HG03066 (cell line): Measurements from ENCODE around the gene SENP8.
"Not testable (repeated sequence)": the region's sequence is repeated elsewhere in the genome, so short reads cannot be mapped to it uniquely, and the experiment has no call there.

Experiments
- ATAC-seq: cut with Tn5 transposase; IDR thresholded peaks from one replicate; pipeline ENCODE4 v1.9.1; 2021; ENCODE audit warnings: low read depth; ENCODE audit not compliant: unreplicated experiment

SENP8 gene

DNA sequence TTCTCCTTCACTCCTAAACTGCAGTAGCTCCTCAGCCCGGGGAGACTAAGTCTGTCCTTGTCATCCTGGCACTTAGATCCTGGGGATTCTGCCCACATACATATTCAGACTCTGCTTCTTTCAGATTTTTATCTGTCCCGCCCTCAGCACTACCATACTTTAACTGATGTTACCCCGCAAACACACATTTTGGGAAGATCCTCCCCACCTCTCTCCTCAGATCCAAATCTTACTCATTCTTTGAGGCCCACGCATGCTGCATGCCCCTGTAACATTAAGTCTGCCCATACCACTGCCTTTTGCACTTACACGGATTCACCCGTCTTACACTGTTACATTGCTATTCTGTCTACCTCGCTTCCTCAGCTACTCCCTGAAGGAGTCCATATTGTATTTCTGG is 36.1 kb downstream of the SENP8 start:
- no peak for ATAC-seq

DNA sequence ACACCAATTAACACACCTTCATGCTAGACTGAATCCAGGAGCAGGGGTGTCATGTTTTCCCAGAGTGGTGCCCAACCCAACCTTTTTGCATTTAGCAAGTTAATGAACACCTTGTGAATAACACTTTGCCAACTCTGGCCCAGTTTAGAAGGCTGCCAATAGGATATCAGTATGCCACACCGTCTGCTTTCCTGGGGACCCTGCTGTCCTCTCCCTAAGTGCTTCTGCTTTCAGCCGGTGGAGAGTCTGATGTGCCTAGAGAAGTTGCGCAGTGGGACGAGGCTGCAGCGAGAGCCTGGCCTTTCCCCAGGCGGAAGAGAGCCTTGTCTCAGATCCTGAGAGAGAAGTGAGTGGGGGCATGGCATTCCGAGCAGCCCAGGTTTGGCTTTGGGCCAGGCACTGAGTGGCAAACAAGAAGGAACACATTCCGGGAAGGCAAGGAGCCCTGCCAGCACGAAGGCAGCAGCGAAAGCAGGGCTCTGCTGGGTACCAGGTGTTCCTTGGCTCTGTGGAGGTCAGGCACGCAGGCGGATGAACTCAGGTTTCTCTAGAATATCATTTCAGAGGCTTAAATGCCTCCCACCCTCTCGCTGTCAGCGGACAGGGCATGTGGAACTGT is 36.9 kb downstream of the SENP8 start:
- ATAC-seq, result no peak

DNA sequence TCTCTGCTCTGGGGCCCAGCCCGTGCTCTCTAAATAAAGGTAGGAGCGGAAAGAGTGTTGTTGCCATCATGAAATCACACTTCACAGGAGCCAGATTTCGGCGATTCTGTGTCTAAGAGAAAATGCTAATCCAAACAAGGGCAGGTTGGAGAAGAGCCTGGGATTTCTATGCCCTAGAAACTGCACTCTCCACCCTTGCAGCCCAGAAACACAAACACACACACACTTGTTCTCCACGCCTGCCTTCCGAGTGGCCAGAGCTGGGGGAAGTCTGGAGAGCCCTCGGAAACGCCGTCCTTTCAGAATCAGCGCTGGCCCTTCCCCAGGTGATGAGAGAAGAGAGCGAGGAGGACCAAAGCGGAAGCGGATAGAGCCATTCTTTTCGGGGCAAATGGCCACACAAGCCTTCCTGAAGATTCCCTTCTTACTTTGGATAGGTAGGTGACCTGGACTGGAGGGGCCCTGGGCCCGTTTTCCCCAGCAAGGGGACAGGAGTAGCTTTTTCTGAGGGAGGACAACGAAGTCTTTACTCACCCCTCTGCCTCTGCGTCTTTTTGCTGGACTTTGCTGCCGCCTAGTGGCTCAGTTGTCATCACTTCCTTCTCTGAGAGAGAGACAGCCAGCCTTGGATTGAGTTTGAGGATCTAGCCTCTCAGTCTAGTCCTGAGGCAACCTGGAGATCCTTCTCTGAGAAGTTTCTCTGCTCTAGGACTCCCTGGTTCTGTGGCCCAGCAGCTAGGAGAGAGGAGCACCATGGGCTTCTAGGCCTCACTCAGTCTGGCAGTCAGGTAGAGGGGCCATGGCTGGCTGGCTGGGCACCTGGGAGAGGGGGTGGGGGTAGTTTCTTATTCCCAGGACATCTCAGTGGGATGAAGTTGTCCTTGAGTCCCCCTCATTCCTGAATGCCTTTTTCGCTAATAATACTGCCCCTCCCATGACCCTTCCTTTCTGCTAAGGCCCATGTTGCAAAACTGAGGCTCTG is 37.7 kb downstream of the SENP8 start:
- no peak for ATAC-seq

DNA sequence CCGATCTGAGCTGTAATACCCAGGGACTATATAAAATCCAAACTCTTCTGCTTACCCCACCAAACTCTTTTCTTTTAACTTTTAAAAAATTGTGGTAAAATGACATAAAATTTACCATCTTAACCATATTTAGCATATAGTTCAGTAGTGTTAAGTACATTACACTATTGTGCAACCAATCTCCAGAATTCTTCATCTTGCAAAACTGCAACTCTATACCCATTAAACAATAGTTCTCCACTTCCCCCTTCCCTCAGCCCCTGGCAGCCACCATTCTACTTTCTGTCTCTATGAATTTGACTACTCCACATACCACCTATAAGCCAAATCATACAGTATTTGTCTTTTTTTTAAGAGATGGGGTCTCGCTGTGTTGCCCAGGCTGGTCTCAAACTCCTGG is 38.7 kb downstream of the SENP8 start:
- no peak for ATAC-seq

DNA sequence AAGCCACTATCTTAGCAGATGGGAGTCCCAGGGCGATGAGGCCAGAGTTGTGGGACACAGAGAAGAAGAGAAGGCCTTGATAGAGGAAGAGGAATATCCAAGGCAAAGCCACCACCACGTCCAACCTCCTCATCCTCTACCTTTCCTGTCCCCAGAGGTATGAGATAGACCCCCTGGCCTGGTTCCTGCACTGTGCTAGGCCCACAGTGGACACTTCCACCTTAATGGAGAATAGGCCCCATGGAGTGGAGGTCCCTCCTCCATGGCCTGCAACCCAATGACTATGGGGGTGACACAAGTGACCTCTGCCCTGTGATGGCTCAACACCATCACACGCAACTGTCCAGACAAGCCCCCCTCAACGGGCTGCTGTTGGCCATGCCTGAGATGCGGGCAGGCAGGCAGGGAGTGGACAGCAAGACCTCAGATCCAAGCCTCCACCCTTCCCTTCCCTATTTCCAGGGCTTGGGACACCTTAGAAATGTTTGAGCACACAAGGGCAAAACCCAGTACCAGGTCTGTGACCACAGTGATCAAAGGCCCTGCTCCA is 42.6 kb downstream of the SENP8 start:
- no peak for ATAC-seq

DNA sequence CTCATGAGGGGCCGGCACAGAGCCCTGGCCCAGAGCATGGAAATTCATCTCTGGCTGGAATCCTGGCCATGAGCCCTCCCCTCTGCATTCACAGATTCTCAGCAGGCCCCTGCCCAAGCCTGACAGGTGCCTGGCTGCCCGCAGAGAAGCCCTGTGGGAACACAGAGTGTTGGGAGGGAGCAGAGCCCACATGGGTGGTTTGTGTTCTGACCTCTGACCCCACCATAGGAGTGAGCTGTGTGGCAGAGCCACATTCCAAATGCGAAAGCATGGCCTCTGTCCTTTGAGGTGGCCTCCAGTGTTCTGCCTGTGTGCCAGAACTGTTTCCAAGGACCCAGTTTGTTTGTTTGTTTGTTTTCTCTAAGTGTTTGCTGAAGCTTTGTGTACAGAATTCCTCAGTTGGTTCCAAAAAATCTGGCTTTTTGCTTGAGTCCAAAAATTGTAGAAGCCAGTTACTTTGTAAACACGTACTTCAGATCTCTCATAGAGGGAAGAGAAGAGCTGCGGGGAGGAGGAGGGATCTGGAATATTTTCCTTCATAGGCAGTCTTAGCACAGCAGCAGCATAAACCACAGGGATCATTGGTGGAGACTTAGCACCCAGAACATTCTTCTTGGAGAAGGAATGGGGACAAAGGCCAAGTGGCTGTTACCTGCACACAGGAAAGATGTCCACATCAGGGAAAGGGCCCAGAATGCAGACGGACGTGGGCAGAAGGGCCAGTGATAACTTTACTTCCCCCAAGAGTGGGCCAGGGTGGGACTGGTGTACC is 43.3 kb downstream of the SENP8 start:
- no peak for ATAC-seq

DNA sequence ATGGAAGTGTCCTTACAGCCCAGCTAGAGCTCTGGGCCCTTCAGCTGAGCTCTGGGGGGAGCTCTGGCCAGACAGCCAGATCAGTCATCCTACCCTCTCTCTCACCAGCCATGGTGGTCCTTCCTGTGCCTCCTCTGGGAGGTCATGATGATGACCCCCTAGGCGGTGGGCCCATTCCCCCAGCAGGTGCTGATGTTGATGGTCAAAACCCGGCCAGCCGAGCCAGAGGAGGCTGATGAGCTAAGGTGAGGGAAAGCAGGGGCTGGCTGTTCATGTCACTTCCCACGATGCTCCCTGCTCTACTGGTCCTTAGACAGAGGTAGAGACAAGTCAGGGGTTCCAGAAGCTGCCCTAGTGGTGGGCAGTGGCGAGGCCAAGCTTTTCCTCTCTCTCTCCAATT is 44.4 kb downstream of the SENP8 start:
- ATAC-seq, result no peak

DNA sequence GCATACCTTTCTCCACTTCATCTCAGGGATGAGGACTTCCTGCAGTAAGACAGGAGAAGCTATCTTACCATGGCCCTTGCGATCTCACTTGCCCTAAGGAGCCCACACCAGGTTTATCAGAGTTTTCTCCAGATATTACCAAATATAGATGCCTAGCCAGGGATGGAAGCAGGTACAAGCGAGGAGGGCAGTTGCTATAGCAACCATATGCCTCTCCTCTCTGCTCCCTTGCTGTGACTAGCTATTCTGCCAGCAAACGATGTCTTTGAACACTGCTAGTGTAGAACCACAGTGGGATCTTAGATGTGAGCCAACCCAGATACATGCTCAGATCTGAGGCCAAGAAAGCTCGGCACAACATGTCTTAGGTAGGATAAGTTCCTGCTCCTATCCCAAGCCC is 45.5 kb downstream of the SENP8 start:
- ATAC-seq, result no peak

DNA sequence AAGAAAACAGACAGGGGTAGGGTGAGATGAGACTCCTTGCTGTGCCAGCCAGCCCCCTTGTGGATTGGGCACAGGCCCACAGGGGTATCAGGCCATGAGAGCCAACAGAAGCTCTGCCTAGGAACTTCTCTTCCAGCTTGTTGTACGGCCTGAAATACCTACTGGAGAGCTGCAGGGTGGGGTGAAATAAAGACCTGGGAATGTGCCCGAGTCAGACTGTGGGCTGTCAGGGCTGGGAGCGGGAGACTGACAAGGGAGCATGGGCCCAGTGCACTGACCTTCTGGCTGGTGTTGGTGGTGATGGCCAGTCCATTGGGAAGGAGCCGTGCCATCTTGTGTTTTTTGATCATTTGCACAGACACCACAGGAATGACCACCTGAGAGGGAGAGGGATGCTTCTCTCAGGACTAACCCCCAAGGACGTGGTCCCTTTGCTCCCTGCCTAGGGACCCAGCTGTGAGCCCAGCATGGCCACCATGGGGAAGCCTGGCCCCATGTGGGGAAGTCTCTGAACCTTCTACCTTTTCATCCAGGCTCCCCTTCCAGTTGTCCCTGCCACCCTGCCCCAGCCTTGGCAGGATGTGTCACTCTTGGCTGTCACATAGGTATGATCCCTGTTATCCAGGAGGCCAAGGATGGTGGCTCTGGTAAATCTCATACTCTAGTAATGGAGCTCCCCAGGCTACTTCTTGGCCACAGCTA is 48.7 kb downstream of the SENP8 start:
- no peak for ATAC-seq

DNA sequence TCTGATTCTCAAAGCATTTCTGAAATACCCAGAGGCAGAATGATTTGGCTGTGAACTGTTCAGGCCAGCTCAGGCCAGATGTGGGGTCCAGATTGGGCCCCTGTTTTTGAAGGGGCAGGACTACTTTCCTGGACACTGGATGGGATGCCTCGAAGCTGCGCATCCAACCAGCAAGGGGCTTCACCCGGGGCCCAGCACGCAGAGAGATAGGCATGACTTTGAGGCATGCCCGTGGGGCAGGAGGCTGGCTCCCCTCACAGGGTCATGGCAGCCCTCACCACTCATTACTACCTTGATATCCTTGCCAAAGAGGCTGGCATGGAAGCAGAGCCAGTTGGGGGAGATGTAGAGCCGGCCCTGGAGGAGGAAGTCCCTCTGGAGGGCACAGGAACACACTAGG is 49.2 kb downstream of the SENP8 start:
- ATAC-seq, result no peak

DNA sequence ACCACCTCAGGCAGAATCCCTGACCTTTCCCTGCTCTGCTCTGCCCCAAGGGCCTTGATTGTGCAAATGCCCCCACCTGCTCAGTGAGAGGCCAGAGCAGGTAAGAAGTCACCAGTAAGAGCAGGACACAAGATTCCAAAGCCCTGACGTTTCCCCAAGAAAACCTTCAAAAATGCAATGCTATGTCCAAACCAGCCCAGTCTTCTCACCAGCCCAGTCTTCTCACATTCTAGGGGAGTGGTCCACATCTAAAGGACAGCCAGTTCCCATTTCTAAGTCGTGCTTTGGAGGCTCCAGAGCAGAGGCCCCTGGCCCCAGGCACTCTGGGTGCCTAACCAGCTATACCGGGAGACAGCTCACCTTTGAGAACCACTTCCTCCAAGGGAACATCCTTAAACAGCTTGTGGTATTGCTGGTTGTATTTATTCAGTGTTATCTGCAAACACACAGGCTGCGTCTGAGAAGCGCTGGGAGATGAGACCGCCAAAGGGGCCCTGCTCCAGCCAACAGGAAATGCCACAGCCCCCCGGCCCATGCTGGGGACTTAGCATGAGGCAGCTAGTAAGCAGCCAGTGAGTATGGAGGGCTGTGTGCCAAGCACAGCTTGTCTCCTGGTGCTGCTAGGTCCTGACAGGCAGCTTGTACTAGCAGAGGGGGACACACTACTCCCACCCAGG is 50.1 kb downstream of the SENP8 start:
- no peak for ATAC-seq

DNA sequence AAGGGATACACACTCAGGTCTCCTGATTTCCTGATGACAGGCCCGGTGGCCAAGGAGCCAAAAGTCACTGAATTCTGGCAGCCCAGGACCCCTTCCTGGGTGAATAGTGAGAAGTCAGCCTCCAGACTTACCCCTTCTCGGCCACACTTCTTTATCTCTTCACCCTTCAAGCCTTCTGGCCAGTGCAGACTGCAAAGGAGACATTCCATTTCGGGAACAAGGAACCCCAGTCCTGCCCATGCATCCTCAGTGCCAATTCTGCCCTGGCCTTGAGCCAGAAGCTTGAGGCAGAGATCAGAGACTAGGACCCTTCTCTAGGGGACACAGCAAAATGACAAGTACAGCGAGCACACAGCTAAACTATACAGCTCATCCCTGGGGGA is 50.6 kb downstream of the SENP8 start:
- no peak for ATAC-seq

DNA sequence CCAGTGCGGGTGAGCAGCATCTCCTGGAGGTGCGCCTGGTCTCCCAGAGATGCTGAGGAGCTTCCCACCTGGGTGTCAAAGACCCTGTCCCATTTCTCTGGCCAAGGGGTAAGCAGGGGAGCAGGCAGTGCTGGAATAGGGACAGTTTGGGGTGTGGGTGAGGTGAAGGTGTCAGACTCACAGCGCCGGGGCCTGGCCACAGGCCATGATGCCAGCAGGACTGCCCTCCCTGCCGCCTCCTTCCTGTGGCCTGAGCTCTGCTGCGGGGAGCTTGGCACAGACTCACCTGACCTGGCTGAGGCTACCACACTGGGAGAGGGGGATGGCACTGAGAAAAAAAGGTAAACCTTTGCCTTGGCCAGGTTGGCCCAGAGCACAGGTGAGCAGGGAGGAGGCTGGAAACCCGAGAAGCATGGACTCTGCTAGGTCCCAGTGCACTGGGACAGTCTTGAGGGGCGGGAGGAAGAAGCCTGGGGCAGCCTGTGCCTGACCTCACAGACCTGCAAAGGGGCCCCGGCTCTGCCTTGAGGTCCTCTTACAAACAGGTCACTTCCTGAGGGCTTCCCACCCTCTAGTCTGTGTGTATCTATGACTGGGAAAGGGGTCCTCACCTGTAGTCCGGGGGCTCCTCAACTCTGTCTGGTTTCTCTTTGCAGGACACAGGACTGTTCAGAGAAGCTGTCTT is 51.2 kb downstream of the SENP8 start:
- no peak for ATAC-seq

DNA sequence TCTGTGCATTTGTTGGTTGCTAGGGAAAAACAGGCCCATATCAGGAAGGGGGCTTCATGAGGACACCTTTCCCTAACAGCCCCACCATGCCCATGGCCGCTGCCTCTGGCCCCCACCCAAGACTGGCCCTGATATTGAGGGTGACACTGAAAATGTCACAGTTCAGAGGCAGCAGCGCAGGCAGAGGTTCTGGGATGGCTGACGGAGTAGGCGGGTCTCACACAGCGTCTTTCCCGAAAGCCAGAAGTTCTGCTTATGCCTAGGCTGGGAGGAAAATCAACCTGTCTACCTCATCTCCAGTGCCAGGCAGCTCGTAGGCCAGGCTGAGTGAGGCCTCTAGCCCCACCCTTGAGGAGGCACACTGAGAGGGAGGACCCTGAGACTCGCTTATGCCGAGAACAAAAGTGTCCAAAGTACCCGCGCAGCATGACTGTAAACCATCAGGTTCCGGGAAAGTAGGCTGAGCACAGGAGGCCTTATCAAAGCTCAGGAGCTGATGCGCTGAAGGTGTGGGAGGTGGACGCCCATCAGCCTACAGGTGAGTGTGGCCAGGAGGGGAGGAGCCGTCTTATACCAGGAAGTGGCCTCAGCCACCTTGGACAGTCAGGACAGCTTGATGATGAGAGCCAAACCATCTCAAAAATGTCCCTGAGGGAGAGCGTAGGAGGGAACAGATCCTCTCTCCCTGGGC is 51.9 kb downstream of the SENP8 start:
- ATAC-seq, result no peak

DNA sequence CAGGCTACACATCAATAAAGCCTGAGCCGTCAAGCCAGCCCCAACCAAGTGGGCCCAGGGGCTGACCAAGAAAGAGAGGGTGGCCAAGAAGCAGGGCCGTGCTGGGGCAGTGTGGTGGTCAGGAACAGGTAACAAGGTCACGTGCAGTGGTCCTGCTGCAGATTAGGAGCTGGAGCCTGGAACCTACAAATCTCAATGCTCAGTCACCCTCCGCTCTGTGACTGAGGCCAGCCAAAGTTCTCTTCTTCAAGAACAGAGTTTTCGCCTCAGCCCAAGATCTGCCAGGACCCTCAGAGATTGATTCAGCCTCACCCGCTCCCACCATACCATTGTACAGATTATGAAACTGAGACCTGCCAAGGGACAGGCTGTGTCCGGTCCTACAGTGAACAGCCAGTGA is 52.5 kb downstream of the SENP8 start:
- ATAC-seq, result no peak

DNA sequence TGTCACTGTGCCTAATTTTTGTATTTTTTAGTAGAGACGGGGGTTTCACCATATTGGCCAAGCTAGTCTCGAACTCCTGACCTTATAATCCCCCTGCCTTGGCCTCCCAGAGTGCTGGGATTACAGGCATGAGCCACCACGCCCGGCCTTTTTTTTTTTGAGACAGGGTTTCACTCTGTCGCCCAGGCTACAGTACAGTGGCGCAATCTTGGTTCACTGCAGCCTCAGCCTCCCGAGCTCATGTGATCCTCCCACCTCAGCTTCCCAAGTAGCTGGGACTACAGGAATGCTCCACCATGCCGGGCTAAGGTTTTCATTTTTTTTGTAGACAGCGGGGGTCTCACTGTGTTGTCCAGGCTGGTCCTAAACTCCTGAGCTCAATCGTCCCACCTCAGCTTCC is 53.8 kb downstream of the SENP8 start:
- not testable (repeated sequence) for ATAC-seq

DNA sequence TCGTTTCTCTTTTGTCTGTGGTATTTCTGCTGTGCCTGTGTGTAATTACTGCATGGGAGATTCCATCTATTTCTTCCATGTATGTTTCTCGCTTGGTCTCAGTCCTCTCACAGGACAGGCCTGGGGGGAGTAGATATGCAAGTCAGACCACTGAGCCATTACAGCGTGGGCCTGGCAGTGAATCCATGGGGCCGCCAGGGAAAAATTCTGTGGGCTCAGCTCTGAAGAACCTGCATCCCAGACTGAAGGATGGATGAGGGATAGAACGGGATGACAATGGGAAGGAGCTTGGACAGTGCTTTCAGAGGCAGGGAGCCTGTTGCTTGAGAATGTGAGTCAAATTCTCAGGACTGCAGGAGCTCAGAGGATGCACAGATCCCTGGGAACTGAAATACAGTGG is 54.6 kb downstream of the SENP8 start:
- ATAC-seq, result no peak

DNA sequence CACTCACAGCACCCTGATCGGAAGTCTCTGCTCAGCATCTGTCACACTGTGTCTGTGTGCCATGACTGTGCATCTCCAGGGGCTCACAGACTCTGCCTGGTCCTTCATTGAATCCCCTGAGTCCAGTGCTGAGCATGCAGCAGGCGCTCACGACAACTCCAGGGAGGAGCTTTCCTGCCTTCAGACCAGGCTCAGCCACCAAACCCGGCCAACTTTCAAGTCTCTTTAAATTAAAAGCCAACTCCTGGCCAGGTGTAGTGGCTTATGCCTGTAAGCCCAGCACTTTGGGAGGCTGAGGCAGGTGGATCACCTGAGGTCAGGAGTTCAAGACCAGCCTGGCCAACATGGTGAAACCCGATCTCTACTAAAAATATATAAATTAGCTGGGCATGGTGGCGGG is 55.2 kb downstream of the SENP8 start:
- no peak for ATAC-seq
